H54 (cell line): ENCODE measurements around the gene MAGEE2.
"Not testable (repeated sequence)": the region's sequence is repeated elsewhere in the genome, so short reads cannot be mapped to it uniquely, and the experiment has no call there.

Source experiments
- DNase-seq: peaks from one replicate; pipeline ENCODE4 v3.0.0; 2011; ENCODE audit warnings: low spot score, mixed read lengths; ENCODE audit not compliant: insufficient read length
- FAIRE-seq: peaks from 3 replicates; lab custom pipeline; 2011; peaks lifted over from hg19 to GRCh38; lab: Jason Lieb, UNC
- POLR2A ChIP-seq: IDR thresholded peaks from 2 replicates; pipeline ENCODE4 v1.6.1; 2011; ENCODE audit warnings: low read depth, mild to moderate bottlenecking, low read length

Gene MAGEE2

GRCh38 chrX:75784680-75785491 is at the start of gene MAGEE2:
MAGEE2 (minus strand) TSS chrX:75785254; CDS start chrX:75785051, 203 bp downstream.
- DNase-seq: no peak
- FAIRE-seq: no peak
- TF ChIP-seq POLR2A: no peak

GRCh38 chrX:75786290-75786689 is 1.2 kb upstream of the MAGEE2 start:
- no peak for TF ChIP-seq POLR2A
- FAIRE-seq (no peak), DNase-seq (no peak)

GRCh38 chrX:75781611-75782010 is 3.4 kb downstream of the MAGEE2 start:
- FAIRE-seq: no peak
- DNase-seq: no peak
- TF ChIP-seq POLR2A: no peak

- not testable (repeated sequence) for FAIRE-seq, DNase-seq
Observed at GRCh38 chrX:75768063-75768462, 17.0 kb downstream of the MAGEE2 start.

GRCh38 chrX:75748431-75748830 is 36.6 kb downstream of the MAGEE2 start:
- FAIRE-seq (no peak), DNase-seq (no peak)
- TF ChIP-seq POLR2A: no peak

GRCh38 chrX:75746891-75747639 is 38.0 kb downstream of the MAGEE2 start:
- FAIRE-seq (no peak), DNase-seq (peak; percentile 13)
- no peak for TF ChIP-seq POLR2A
